Lung (tissue), 12 donors: ENCODE data around the gene ZNF735. TPM values are rescaled to one million over a fixed set of nuclear protein-coding genes. Genes with fewer than 3 reads are reported as not detected.
"Not testable (repeated sequence)": the region's sequence is repeated elsewhere in the genome, so short reads cannot be mapped to it uniquely, and the experiment has no call there.

Experiments
- ATAC-seq: fragments of 200-7000 bp; cut with Tn5 transposase; one replicate; pipeline ENCODE4 v1.9.1; 2020; ENCODE audit warnings: moderate number of reproducible peaks; ENCODE audit not compliant: insufficient read depth, low FRiP score
- DNase-seq, 3 donors: peaks; one replicate each; pipeline ENCODE4 v3.0.0-alpha.2; 2013 to 2017
- H3K27ac ChIP-seq, 2 donors: one replicate each; pipeline ENCODE4 v1.5.1; 2013; ENCODE audit warnings: mild to moderate bottlenecking in 2 of 2, moderate library complexity in 2 of 2, control low read depth in 1 of 2, inconsistent platforms in 1 of 2, low read depth in 1 of 2, low read length in 1 of 2
- H3K27me3 ChIP-seq, 3 donors: one replicate each; pipeline ENCODE4 v1.5.1; 2013; ENCODE audit warnings: low read length in 2 of 3; ENCODE audit not compliant: control insufficient read depth in 3 of 3, insufficient read depth in 3 of 3
- H3K36me3 ChIP-seq, 4 donors: one replicate each; pipeline ENCODE4 v1.5.1; 2013; ENCODE audit warnings: low read length in 4 of 4, mild to moderate bottlenecking in 1 of 4, moderate library complexity in 1 of 4; ENCODE audit not compliant: control insufficient read depth in 4 of 4, insufficient read depth in 4 of 4
- H3K4me1 ChIP-seq, 5 donors: one replicate each; pipeline ENCODE4 v1.5.1; 2013; ENCODE audit warnings: low read length in 5 of 5, mild to moderate bottlenecking in 2 of 5, moderate library complexity in 1 of 5; ENCODE audit not compliant: control insufficient read depth in 5 of 5, insufficient read depth in 5 of 5
- H3K4me3 ChIP-seq: one replicate; pipeline ENCODE4 v1.5.1; 2013; ENCODE audit warnings: mild to moderate bottlenecking, control low read depth, moderate library complexity
- H3K9ac ChIP-seq, 2 donors: one replicate each; pipeline ENCODE4 v1.5.1; 2013; ENCODE audit warnings: low read length in 2 of 2, control low read depth in 1 of 2; ENCODE audit not compliant: insufficient read depth in 1 of 2
- H3K9me3 ChIP-seq, 4 donors: one replicate each; pipeline ENCODE4 v1.5.1; 2013; ENCODE audit warnings: low read length in 3 of 4, mild to moderate bottlenecking in 1 of 4, moderate library complexity in 1 of 4; ENCODE audit not compliant: control insufficient read depth in 4 of 4, insufficient read depth in 3 of 4
- CTCF ChIP-seq: IDR thresholded peaks from 2 replicates; pipeline ENCODE4 v1.5.1; 2012; ENCODE audit warnings: mild to moderate bottlenecking; ENCODE audit errors: control extremely low read depth, extremely low read depth
- WGBS, 2 donors: extraction: QIAGEN DNeasy Blood & Tissue Kit; methylation state at CpG; one replicate each; pipeline ENCODE4 v1.1.7; 2013; 5-methylcytosine and 5-hydroxymethylcytosine counted together
- polyA plus RNA-seq, 2 donors: library from polyadenylated mRNA; stranded (reverse); fragments of 200-250 nt; gene quantifications; one replicate each; pipeline ENCODE4 v1.2.1, GENCODE V29; 2013
- total RNA-seq, 2 donors: library from RNA; depleted of rRNA in 1 of 2; stranded (reverse); fragments of >200 nt in 1 of 2; gene quantifications; one replicate each; pipeline ENCODE4 v1.2.1, GENCODE V29; 2014 to 2021
- donor health status: control.
- donor health status: control.
- donor health status: Bipolar disorder and iron deficiency.
- donor health status: healthy.
- donor health status: DM: yes; HTN: yes; CAD: no.

The ZNF735 gene
- total and polyA plus RNA-seq, 4 donors: not detected

- WGBS, 2 donors: 66 to 69% methylated on average over 3 of the region's 3 CpGs
- Histone ChIP-seq H3K4me1 (peaks cover 0 to 2% (median 0%) of the 10 kb centered on the region in 5 donors), H3K27ac (no peak overlapping the region), H3K27me3 (no peaks in the 10 kb centered on the region), H3K36me3 (no peaks in the 10 kb centered on the region), H3K9ac (no peak overlapping the region), H3K9me3 (peaks cover 0 to 22% (median 1%) of the 10 kb centered on the region in 4 donors), H3K4me3 (no peak overlapping the region)
- no peak for TF ChIP-seq CTCF
- no peak for DNase-seq
- ATAC-seq: no peak
Observed at GRCh38 chr7:64187408-64187807, 19.6 kb upstream of the ZNF735 start.

DNA sequence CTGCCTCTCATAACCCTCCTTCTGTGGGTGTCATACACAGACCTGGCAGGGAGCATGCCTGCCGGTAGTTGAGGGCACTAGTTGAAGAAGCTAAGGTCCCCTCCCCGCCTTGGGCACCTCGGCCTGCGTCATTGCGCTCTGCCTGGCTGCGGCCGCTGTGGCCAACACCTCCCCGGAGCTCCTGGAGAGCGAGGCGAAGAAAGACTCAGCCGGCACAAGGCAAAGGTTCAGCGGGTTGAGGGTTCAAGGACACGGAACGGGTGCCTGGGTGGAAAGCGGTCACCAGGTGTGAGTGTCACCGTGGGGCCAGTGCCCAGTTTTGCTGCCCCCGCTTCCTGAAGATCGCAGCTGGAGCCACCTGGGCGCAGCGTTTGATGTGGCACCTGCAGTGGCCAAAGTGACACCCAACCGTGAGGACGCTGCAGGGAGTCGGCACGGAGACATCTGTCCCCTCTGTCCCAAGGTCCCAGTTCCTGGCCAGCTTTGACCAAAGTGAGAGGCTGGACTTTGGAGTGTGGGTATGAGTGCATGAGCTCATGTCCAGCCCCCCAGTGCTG is 14.8 kb upstream of the ZNF735 start:
- Histone ChIP-seq H3K4me3 (no peak overlapping the region), H3K36me3 (no peaks in the 10 kb centered on the region), H3K27ac (no peak overlapping the region), H3K9me3 (peaks cover 0 to 22% (median 0%) of the 10 kb centered on the region in 4 donors), H3K9ac (no peak overlapping the region), H3K4me1 (no peaks in the 10 kb centered on the region), H3K27me3 (no peaks in the 10 kb centered on the region)
- WGBS, 2 donors: 91 to 97% methylated on average over 24 of the region's 24 CpGs
- ATAC-seq: no peak
- TF ChIP-seq CTCF: no peak
- DNase-seq: no peak

DNA sequence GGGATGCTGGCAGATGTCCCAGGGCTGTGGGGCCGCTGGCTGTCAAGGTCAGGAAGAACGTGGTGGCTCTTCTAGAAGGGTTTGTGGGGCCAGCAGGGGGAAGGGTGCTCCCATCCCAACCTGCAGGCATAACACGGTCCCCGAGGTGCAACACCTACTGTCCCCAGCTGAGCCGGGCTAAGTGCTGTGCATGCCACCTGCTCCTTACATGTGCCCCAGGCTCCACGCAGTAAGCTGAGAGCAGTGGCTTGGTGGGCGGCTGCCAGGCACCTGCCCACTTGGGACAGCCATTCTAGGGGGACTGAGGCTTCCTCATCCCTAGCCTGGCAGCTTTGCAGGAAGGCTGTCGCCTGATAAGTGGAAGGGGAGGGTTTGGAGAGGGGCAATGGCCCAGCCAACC is 14.2 kb upstream of the ZNF735 start:
- DNase-seq: no peak
- no peak for ATAC-seq
- WGBS, 2 donors: 75 to 89% methylated on average over 8 of the region's 8 CpGs
- Histone ChIP-seq H3K9ac (no peak overlapping the region), H3K4me1 (no peaks in the 10 kb centered on the region), H3K27ac (no peak overlapping the region), H3K27me3 (no peaks in the 10 kb centered on the region), H3K36me3 (no peaks in the 10 kb centered on the region), H3K9me3 (peaks cover 0 to 17% (median 0%) of the 10 kb centered on the region in 4 donors), H3K4me3 (no peak overlapping the region)
- no peak for TF ChIP-seq CTCF

DNA sequence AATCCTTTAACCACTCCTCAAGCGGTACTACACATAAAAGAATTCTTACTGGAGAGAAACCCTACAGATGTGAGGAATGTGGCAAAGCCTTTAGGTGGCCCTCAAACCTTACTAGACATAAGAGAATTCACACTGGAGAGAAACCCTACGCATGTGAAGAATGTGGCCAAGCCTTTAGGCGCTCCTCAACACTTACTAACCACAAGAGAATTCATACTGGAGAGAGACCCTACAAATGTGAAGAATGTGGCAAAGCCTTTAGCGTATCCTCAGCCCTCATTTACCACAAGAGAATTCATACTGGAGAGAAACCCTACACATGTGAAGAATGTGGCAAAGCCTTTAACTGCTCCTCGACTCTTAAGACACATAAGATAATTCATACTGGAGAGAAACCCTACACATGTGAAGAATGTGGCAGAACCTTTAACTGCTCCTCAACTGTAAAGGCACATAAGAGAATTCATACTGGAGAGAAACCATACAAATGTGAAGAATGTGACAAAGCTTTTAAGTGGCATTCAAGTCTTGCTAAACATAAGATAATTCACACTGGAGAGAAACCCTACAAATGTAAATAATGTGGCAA is 12.8 kb downstream of the ZNF735 start:
- not testable (repeated sequence) for ATAC-seq, H3K9ac ChIP-seq, H3K4me3 ChIP-seq, H3K27ac ChIP-seq, DNase-seq, H3K4me1 ChIP-seq, H3K36me3 ChIP-seq, H3K27me3 ChIP-seq
- WGBS, 2 donors: 82 to 84% methylated on average over 5 of the region's 5 CpGs
- peaks cover 0 to 21% (median 13%) of the 10 kb centered on the region in 4 donors for H3K9me3 ChIP-seq
